DOHH2 (cell line): Measurements from ENCODE around the gene CCDC69.

Source experiments
- EZH2phosphoT487 ChIP-seq: fragments of 200-600 bp; sonication (generic); IDR thresholded peaks from 2 replicates; pipeline ENCODE4 v1.6.1; 2017; ENCODE audit warnings: borderline replicate concordance, mild to moderate bottlenecking, antibody characterized with exemption, low read length, moderate library complexity, mixed read lengths
- TF ChIP-seq, protein P1 (sequence below): fragments of 200-600 bp; sonication (generic); IDR thresholded peaks from one replicate; pipeline ENCODE4 v1.5.1; 2014; ENCODE audit warnings: antibody characterized with exemption, mild to moderate bottlenecking, low read depth, low read length; ENCODE audit not compliant: poor library complexity, severe bottlenecking

DNA sequence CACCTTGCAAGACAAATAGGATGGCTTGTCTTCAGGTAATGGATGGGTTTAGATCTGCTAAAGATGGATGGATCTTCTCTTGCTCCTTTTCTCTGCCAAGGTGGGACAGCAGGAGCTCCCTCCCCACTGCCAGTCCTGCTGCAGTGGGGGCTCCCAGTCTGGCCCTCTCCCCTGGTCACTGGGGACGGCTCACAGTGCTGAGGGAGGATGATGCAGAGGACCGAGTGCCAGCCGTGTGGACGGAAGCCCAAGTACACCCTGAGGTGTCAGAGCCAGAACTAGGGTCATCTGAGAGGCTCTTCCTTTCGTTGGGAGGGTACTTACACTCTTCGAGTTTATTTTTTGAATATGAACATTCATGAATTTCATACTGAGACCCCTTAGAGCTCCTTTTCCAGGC, 5.7 kb downstream of the CCDC69 start:
- TF ChIP-seq, protein P1, sequence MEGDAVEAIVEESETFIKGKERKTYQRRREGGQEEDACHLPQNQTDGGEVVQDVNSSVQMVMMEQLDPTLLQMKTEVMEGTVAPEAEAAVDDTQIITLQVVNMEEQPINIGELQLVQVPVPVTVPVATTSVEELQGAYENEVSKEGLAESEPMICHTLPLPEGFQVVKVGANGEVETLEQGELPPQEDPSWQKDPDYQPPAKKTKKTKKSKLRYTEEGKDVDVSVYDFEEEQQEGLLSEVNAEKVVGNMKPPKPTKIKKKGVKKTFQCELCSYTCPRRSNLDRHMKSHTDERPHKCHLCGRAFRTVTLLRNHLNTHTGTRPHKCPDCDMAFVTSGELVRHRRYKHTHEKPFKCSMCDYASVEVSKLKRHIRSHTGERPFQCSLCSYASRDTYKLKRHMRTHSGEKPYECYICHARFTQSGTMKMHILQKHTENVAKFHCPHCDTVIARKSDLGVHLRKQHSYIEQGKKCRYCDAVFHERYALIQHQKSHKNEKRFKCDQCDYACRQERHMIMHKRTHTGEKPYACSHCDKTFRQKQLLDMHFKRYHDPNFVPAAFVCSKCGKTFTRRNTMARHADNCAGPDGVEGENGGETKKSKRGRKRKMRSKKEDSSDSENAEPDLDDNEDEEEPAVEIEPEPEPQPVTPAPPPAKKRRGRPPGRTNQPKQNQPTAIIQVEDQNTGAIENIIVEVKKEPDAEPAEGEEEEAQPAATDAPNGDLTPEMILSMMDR: no peak
- no peak for TF ChIP-seq EZH2phosphoT487
